Activated T-helper 17 cell treated with anti-CD3 and anti-CD28 coated beads, Interleukin-2, amount 50 U/mL, for 72 hours (primary cell): ENCODE data around the gene SLC34A1. TPM values are rescaled to one million over a fixed set of nuclear protein-coding genes. Genes with fewer than 3 reads are reported as not detected.
"Not testable (repeated sequence)": the region's sequence is repeated elsewhere in the genome, so short reads cannot be mapped to it uniquely, and the experiment has no call there.

Experiments
- ATAC-seq: fragments of 150-1000 bp; cut with Tn5 transposase; replicated peaks from 2 replicates; pipeline ENCODE4 v1.10.0; 2021; ENCODE audit warnings: mild to moderate bottlenecking, moderate library complexity
- H3K27ac Mint-ChIP-seq: one replicate; pipeline ENCODE4 v1.8.0; 2022; ENCODE audit warnings: mixed read lengths
- H3K27me3 Mint-ChIP-seq: one replicate; pipeline ENCODE4 v1.8.0; 2022; ENCODE audit warnings: mixed read lengths
- H3K36me3 Mint-ChIP-seq: one replicate; pipeline ENCODE4 v1.8.0; 2022; ENCODE audit warnings: low read depth, mild to moderate bottlenecking, mixed read lengths
- H3K4me1 Mint-ChIP-seq: one replicate; pipeline ENCODE4 v1.8.0; 2022; ENCODE audit warnings: mixed read lengths
- H3K4me3 Mint-ChIP-seq: one replicate; pipeline ENCODE4 v1.8.0; 2022; ENCODE audit warnings: mild to moderate bottlenecking, mixed read lengths
- H3K9me3 Mint-ChIP-seq: one replicate; pipeline ENCODE4 v1.8.0; 2022; ENCODE audit warnings: mixed read lengths
- total RNA-seq, 2 donors: library from RNA; stranded (reverse); gene quantifications; one replicate each; pipeline ENCODE4 v1.2.3, GENCODE V29; 2022

The SLC34A1 gene
- total RNA-seq, 2 donors from 2014 or later = 0.56 to 1.1 TPM

DNA sequence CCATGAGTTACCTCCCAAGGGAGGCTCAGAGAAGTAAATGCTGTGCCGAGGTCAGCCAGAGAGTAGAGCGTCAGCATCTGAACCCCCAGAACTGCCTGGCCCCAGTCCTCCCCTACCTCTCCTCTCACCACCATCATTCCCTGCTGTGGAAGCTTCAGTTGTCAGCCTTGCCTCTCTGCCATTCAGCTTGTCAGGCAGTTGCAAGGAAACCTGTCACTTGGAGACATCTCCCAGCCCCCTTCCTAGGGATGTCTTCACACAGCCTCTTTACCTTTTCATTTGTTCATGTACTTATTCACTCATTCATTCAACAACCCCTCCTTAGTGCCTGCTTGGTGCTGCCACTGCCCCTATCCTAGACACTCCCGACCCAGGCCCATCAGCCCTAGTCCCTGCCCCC, 24.4 kb upstream of the SLC34A1 start:
- H3K9me3 Mint-ChIP-seq = no peaks in the 10 kb centered on the region
- peak overlapping the region; percentile 82 for H3K27ac Mint-ChIP-seq

DNA sequence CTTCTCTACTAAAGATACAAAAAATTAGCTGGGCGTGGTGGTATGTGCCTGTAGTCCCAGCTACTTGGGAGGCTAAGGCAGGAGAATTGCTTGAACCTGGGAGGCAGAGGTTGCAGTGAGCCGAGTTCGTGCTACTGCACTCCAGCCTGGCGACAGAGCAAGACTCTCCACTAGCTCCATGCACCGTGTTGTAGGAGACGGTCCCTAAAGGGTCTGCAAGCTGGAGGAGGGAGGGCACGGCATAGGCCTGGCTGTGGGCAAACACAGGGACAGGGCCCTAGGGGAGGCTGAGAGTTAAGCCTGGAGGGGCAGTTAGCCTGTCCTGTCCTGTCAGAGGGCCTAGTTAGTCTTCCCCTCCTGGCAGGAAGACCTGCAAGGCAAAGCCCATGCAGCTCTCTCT, 23.5 kb upstream of the SLC34A1 start:
- not testable (repeated sequence) for H3K9me3 Mint-ChIP-seq, H3K27me3 Mint-ChIP-seq, ATAC-seq, H3K27ac Mint-ChIP-seq
- peaks cover 59% of the 10 kb centered on the region for H3K4me1 Mint-ChIP-seq
- H3K4me3 Mint-ChIP-seq = peak overlapping the region; percentile 80
- H3K36me3 Mint-ChIP-seq = peaks cover 45% of the 10 kb centered on the region

More for the DNA sequence above, 24.4 kb upstream of the SLC34A1 start:
- peaks cover 60% of the 10 kb centered on the region for H3K4me1 Mint-ChIP-seq
- no peak for ATAC-seq
- H3K36me3 Mint-ChIP-seq = peaks cover 43% of the 10 kb centered on the region
- peak overlapping the region; percentile 80 for H3K4me3 Mint-ChIP-seq
- no peaks in the 10 kb centered on the region for H3K27me3 Mint-ChIP-seq

DNA sequence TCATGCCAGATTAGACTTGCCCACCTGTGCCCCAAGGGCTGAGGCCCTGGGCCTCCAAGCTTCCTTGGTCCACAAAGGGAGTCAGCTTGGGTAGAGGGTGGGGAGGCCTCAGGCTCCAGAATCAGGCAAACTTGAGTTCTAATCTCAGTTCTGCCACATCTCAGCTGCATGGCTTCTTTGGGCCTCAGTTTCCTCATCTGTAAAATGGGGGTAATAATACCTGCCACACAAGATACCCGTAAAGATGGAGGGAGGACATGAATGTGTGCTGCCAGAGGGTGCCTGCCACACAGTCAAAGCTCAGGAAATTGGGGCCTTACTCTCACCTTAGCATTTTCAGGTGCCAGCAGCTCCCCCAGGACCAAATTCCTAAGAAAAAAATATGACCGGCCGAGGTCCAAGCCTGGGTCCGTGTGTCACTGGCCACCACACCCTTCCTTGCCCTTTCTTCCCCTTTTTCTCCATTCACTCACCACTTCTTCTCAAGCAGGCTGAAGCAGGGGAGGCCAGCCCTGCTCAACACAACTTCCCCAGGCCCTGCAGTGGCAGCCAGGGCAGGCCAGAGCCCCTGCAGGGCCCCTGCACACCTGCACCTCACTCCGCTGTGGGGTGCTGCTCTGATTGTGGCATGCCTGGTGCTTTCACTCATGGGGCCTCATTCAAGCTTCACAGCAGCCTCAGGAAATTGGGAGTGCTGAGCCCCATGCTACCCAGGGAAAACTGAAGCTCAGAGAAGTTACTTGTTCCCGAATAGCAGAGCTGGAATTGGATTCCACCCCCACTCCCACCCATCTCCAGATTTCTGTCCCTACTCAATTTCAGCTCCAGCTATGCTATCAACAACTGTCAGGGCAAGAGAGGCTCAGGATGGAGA, 22.6 kb upstream of the SLC34A1 start:
- peak overlapping the region; percentile 84 for H3K27ac Mint-ChIP-seq
- ATAC-seq = no peak
- peaks cover 51% of the 10 kb centered on the region for H3K36me3 Mint-ChIP-seq
- H3K4me1 Mint-ChIP-seq = peaks cover 58% of the 10 kb centered on the region
- H3K4me3 Mint-ChIP-seq = peak overlapping the region; percentile 80
- no peaks in the 10 kb centered on the region for H3K27me3 Mint-ChIP-seq
- no peaks in the 10 kb centered on the region for H3K9me3 Mint-ChIP-seq

DNA sequence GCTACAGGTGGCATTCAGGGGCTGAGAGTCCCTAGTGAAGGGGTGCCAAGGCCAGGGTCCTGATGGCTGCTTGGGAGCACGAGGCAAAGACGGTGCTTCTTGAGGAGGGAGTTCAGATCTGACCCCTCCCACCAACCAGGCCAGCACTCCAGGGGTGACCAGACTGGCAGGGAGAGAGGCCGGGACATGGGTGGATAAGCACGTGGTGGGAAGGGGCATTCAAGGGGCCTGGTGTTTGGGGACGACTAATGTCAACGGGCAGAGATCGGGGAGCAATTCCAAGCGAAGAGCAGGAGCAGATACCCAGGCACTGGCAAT, 22.0 kb upstream of the SLC34A1 start:
- H3K4me1 Mint-ChIP-seq = peaks cover 52% of the 10 kb centered on the region
- ATAC-seq = no peak
- H3K27me3 Mint-ChIP-seq = no peaks in the 10 kb centered on the region
- H3K4me3 Mint-ChIP-seq = peak overlapping the region; percentile 80
- H3K36me3 Mint-ChIP-seq = peaks cover 52% of the 10 kb centered on the region
- no peaks in the 10 kb centered on the region for H3K9me3 Mint-ChIP-seq
- peak overlapping the region; percentile 84 for H3K27ac Mint-ChIP-seq

DNA sequence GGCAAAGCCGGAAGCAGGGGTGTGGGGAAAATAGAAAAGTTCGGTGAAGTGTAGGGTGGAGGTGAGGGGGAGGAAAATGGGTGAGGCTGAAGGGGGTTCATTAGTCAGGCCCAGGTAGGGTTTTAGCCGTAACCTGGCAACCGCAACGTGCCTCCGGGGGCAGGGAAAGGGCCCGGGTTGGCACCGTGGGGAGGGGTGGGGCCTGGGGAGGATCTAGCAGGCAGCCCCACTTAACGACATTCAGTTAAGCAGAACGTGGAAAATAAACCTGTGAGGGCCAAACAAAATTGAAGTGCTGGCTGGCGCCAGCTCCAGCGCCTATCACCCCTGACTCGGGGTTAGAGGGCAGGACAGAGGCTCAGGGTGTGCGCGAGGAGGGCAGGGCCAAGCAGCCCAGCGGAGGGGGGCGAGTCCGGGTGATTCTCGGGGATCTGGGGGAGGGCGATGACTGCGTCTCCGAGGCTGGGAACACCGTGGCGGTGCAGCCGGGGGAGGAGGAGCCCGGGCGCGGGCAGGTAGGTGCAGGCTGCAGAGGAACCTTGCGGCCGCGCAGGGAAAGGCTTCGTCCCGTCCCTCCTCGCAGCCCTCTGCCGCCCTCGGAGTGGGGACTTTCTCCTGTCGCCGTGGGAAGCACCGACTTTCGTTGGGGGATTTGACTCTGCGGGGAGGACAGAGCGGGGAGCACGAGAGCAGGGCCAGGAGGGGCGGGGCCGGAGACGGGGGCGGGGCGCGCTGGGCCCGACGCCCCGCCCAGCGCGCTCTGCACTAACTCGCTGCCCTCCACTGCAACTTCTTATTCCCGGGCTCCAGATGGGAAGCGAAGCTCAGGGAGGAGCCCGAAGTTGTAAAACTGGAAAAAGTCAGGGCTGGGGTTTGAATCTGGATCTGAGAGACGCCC, 21.4 kb upstream of the SLC34A1 start:
- peaks cover 46% of the 10 kb centered on the region for H3K4me1 Mint-ChIP-seq
- peak overlapping the region; percentile 80 for H3K4me3 Mint-ChIP-seq
- H3K27ac Mint-ChIP-seq = peak overlapping the region; percentile 84
- no peaks in the 10 kb centered on the region for H3K9me3 Mint-ChIP-seq
- H3K27me3 Mint-ChIP-seq = no peaks in the 10 kb centered on the region
- peaks cover 46% of the 10 kb centered on the region for H3K36me3 Mint-ChIP-seq
- ATAC-seq = peak; percentile 68

DNA sequence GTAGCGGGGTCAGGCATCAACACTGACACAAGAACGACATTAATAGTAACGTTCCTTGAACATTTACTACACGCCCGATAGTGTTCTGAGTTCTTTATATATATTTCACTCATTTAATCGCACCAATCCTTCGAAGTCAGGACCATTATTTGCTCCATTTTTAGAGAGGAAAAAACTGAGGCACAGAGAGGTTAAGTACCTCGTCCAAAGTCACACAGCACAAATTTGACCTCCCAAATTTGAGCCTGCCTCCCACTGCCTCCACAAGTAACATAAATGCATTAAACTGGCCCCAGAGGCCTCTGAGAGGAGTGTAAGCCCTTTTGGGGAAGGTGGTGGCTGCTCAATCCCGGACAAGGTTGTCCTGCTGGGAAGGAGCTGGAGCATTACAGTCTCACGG, 20.7 kb upstream of the SLC34A1 start:
- Mint-ChIP-seq H3K27ac (peak overlapping the region; percentile 61), H3K4me3 (peak overlapping the region; percentile 80), H3K4me1 (peaks cover 52% of the 10 kb centered on the region), H3K27me3 (no peaks in the 10 kb centered on the region), H3K36me3 (peaks cover 52% of the 10 kb centered on the region), H3K9me3 (no peaks in the 10 kb centered on the region)
- ATAC-seq = no peak

DNA sequence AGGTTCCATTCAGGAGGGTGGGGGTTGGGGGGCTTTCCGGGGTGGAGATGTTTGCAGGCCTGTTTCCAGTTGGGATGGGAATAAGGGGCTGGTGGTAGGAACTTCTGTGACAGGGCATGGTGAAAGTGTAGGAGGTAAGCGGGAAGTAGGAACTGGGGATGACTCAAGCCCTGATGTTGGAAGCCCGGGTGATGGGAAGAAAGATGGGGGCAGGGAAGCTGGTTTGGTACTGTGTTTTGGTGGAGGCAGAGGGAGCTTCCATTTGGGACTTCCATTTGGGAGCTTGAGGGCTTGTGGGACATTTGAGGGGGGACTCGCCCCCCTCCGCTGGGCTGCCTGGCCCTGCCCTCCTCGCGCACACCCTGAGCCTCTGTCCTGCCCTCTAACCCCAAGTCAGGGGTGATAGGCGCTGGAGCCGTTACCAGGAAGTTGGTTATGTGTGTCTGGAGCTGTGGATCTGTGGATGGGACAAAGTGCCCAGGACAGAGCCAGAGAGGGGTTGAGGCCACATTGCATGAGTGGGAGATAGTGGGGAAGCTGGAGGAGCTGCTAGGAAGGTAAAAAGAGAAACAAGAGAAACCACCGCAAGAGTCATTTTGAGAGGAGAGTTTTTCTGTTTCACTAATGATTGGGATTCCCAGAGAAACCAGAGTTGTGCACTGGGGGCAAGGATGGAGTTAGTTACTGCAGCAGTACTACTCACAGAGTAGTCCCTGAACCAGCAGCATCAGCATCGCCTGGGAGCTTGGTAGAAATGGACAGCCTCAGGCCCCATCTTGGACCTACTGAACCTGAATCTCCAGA, 19.9 kb upstream of the SLC34A1 start:
- Mint-ChIP-seq H3K36me3 (peaks cover 53% of the 10 kb centered on the region), H3K27me3 (no peaks in the 10 kb centered on the region), H3K27ac (peak overlapping the region; percentile 61), H3K4me1 (peaks cover 54% of the 10 kb centered on the region), H3K4me3 (peak overlapping the region; percentile 80), H3K9me3 (no peaks in the 10 kb centered on the region)
- peak; percentile 72 for ATAC-seq

DNA sequence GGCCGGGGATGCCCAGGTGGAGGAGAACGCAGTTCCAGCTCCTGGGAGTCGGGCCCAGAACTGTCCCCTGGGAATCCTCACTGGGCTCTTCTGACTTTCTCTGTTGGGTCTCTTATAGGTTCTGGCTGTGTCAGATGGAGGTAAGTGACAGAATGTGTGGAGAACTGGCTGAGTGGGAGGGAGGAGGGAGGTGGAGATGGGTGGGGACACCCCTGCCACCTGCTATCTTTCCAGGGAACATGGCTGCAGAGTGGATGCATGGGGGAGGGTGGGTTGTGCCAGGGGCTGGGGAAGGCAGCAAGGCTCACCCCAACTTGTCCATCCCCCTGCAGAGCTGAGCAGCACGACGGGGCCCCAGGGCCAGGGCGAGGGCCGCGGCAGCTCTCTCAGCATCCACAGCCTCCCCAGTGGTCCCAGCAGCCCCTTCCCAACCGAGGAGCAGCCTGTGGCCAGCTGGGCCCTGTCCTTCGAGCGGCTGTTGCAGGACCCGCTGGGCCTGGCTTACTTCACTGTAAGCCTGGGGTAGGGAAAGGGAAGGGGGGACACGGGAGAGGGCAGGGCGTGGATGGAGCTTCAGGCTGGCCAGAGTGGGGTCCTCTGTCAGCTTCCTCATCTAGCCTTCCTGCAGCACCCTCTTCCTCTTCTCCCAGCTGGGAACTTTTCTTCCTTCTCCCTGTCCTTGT, 18.2 kb upstream of the SLC34A1 start:
- no peaks in the 10 kb centered on the region for H3K9me3 Mint-ChIP-seq

DNA sequence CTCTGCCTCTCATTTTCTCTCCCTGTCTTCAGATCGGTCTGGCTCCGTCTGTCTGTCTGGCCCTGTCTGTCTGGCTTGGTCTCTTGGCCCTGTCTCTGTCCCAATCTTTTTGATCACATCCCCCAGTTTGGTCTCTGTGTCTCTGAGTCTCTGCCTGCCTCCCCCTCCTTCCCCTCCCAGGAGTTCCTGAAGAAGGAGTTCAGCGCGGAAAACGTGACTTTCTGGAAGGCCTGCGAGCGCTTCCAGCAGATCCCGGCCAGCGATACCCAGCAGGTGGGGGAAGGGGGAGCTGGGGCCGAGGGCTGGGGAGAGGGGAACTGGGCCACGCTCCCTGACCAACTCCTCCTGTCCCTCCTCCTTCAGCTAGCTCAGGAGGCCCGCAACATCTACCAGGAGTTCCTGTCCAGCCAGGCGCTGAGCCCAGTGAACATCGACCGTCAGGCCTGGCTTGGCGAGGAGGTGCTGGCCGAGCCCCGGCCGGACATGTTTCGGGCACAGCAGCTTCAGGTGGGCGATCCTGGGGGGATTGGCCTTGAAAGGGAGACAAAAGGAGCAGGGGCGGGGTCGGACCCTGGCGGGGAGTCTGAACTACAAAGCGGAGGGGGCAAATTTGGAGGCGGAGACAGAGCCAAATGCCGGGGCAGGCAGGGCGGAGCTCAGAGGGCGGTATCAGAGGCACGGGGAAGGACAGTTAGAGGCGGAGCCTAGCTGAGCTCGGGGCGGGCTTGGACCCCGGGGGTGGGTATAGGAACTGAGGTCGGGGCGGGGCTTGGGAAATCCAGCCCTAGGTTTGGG, 17.5 kb upstream of the SLC34A1 start:
- Mint-ChIP-seq H3K36me3 (peaks cover 63% of the 10 kb centered on the region), H3K4me3 (no peak overlapping the region), H3K4me1 (peaks cover 50% of the 10 kb centered on the region), H3K27ac (no peak overlapping the region), H3K27me3 (no peaks in the 10 kb centered on the region), H3K9me3 (no peaks in the 10 kb centered on the region)
- ATAC-seq = no peak

More for the DNA sequence above, 18.2 kb upstream of the SLC34A1 start:
- H3K4me3 Mint-ChIP-seq = no peak overlapping the region
- H3K36me3 Mint-ChIP-seq = peaks cover 59% of the 10 kb centered on the region
- H3K27me3 Mint-ChIP-seq = no peaks in the 10 kb centered on the region
- H3K27ac Mint-ChIP-seq = no peak overlapping the region
- ATAC-seq = no peak
- peaks cover 48% of the 10 kb centered on the region for H3K4me1 Mint-ChIP-seq

DNA sequence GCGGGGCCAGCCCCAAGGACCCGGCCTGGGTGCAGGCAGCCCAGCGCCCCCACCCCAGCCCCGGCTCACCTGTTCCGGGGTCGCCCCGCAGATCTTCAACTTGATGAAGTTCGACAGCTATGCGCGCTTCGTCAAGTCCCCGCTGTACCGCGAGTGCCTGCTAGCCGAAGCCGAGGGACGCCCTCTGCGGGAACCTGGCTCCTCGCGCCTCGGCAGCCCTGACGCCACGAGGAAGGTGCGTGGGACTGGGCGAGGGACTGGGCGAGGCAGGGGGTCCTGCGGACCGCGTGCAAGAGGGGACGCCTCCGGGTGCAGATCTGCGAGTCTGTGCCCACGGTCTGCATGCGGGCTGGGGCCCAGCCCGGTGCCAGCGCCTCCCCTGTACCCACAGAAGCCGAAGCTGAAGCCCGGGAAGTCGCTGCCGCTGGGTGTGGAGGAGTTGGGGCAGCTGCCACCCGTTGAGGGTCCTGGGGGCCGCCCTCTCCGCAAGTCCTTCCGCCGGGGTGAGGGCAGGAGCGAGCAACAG, 16.8 kb upstream of the SLC34A1 start:
- H3K27me3 Mint-ChIP-seq = no peaks in the 10 kb centered on the region
- H3K4me3 Mint-ChIP-seq = no peak overlapping the region
- peaks cover 50% of the 10 kb centered on the region for H3K4me1 Mint-ChIP-seq
- H3K9me3 Mint-ChIP-seq = no peaks in the 10 kb centered on the region
- H3K36me3 Mint-ChIP-seq = peaks cover 62% of the 10 kb centered on the region
- no peak overlapping the region for H3K27ac Mint-ChIP-seq
- no peak for ATAC-seq

DNA sequence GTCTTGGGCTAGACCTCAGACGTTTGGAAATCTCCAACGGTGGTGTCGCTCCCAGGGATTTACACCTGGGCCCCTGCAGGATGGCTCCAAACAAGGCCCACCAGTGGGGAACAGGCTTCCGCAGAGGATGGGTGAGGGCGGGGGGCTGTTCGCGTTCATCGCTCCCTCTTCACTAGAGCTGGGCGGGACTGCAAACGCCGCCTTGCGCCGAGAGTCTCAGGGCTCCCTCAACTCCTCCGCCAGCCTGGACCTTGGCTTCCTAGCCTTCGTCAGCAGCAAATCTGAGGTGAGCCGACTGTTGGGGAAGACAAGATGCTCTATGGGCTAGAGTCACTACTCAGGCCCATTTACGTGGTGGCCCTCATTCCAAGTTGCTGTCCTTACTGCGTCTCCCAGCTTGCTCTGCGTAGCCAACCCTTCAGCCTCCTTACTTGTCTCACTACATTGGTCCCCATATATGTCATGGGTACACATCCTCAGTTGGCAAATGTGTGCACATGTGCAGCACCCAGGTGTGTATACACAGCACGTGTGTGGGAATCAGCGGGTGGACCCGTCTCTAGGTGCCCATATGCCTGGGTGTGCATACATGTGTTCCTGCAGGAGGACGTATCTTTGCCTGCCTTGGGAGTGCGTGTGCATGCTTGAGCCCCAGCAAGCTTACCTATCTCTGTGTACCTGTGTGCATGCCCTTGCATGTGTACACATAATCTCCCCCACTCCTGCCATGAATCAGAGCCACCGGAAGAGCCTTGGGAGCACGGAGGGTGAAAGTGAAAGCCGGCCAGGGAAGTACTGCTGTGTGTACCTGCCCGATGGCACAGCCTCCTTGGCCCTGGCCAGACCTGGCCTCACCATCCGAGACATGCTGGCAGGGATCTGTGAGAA, 16.0 kb upstream of the SLC34A1 start:
- no peaks in the 10 kb centered on the region for H3K9me3 Mint-ChIP-seq
- no peak for ATAC-seq

DNA sequence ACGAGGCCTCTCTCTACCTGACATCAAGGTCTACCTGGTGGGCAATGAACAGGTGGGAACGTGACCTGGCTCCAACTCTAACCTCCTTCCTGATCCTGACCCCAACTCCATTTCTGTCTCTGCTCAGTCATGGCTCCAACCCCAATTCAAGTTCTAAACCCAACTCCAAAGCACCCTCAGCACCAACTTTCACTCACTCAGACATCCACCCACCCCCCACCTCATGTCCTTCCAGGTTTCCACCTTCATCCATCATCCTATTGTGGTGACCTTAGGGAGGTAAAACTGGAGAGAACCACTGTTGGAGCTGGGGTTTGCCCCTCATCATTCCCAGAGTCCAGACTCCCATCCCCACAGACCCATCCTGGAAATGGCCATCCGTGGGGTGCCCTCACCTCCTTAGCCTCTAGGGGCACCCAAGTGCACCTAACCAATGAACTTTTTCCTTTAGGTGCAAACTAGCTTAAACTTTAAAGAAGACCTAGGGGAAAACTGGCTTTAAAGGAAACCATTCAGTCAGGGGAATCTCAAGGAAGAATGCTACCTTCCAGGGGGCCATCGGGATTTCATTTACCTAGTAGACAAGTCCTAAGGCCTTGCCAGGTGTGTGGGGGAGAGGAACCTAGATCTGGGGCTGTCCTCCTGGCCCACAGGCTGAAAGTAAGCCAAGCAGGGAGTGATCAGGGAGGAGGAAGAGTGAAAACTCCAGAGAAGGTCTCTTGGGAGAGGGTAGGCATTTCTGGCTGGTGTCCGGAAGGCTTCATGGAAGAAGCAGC, 15.2 kb upstream of the SLC34A1 start:
- H3K36me3 Mint-ChIP-seq = peaks cover 64% of the 10 kb centered on the region
- H3K4me1 Mint-ChIP-seq = peaks cover 52% of the 10 kb centered on the region
- H3K4me3 Mint-ChIP-seq = peak overlapping the region; percentile 44
- H3K9me3 Mint-ChIP-seq = no peaks in the 10 kb centered on the region
- peak overlapping the region; percentile 55 for H3K27ac Mint-ChIP-seq
- H3K27me3 Mint-ChIP-seq = no peaks in the 10 kb centered on the region
- ATAC-seq = no peak

More for the DNA sequence above, 16.0 kb upstream of the SLC34A1 start:
- Mint-ChIP-seq H3K27ac (peak overlapping the region; percentile 55), H3K4me3 (peak overlapping the region; percentile 44), H3K4me1 (peaks cover 51% of the 10 kb centered on the region), H3K36me3 (peaks cover 61% of the 10 kb centered on the region), H3K27me3 (no peaks in the 10 kb centered on the region)
